ENCODE measurements around the gene CLEC18C.
"Not testable (repeated sequence)": the region's sequence is repeated elsewhere in the genome, so short reads cannot be mapped to it uniquely, and the experiment has no call there.

- TF ChIP-seq, protein P1, sequence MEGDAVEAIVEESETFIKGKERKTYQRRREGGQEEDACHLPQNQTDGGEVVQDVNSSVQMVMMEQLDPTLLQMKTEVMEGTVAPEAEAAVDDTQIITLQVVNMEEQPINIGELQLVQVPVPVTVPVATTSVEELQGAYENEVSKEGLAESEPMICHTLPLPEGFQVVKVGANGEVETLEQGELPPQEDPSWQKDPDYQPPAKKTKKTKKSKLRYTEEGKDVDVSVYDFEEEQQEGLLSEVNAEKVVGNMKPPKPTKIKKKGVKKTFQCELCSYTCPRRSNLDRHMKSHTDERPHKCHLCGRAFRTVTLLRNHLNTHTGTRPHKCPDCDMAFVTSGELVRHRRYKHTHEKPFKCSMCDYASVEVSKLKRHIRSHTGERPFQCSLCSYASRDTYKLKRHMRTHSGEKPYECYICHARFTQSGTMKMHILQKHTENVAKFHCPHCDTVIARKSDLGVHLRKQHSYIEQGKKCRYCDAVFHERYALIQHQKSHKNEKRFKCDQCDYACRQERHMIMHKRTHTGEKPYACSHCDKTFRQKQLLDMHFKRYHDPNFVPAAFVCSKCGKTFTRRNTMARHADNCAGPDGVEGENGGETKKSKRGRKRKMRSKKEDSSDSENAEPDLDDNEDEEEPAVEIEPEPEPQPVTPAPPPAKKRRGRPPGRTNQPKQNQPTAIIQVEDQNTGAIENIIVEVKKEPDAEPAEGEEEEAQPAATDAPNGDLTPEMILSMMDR (IDR thresholded peaks at IDR 0.05 in 8 of 11, conservative IDR thresholded peaks at IDR 0.05 in 3 of 11): not testable (repeated sequence)
- TF ChIP-seq POLR2A (IDR thresholded peaks at IDR 0.05): not testable (repeated sequence)
Measured at GRCh38 chr16:70204668-70205405, 31.2 kb downstream of the CLEC18C start.

Measured in spleen (tissue), 7 donors.